NB4 (cell line): ENCODE measurements around the gene H19.

ENCODE experiments used
- DNase-seq: peaks from one replicate; pipeline ENCODE4 v3.0.0; 2010; ENCODE audit warnings: low read depth
- H3K4me3 ChIP-seq: one replicate; pipeline ENCODE4 v1.5.1; 2011; ENCODE audit warnings: mild to moderate bottlenecking, low read depth, low read length, moderate library complexity
- CTCF ChIP-seq: IDR thresholded peaks from one replicate; pipeline ENCODE4 v1.5.1; 2012; ENCODE audit warnings: low read depth, low read length
- MAX ChIP-seq: IDR thresholded peaks from 2 replicates; pipeline ENCODE4 v1.6.1; 2011; ENCODE audit warnings: low read depth, low read length
- MYC ChIP-seq: IDR thresholded peaks from 2 replicates; pipeline ENCODE4 v1.6.1; 2011; ENCODE audit warnings: low read depth, low read length
- POLR2A ChIP-seq: IDR thresholded peaks from 2 replicates; pipeline ENCODE4 v1.6.1; 2011; ENCODE audit warnings: mild to moderate bottlenecking; ENCODE audit not compliant: insufficient read length; ENCODE audit errors: extremely low read depth

Gene H19

GRCh38 chr11:1990872-1991578 is 6.6 kb downstream of the H19 start:
- H3K4me3 ChIP-seq, result no peak overlapping the region
- TF ChIP-seq CTCF (no peak), POLR2A (no peak), MYC (no peak), MAX (no peak)
- no peak for DNase-seq

- TF ChIP-seq POLR2A, result no peak
- TF ChIP-seq MAX, result no peak
- no peak for TF ChIP-seq CTCF
- no peak for TF ChIP-seq MYC
- no peak for DNase-seq
- no peak overlapping the region for H3K4me3 ChIP-seq
Measured at GRCh38 chr11:1989953-1990352, 7.7 kb downstream of the H19 start.

GRCh38 chr11:1988667-1989317 is 8.8 kb downstream of the H19 start:
- no peak overlapping the region for H3K4me3 ChIP-seq
- no peak for TF ChIP-seq MAX
- no peak for TF ChIP-seq MYC
- TF ChIP-seq POLR2A, result no peak
- no peak for TF ChIP-seq CTCF
- DNase-seq, result no peak

GRCh38 chr11:1988174-1988573 is 9.5 kb downstream of the H19 start:
- no peak for DNase-seq
- H3K4me3 ChIP-seq, result no peak overlapping the region
- TF ChIP-seq CTCF (no peak), MYC (no peak), POLR2A (no peak), MAX (no peak)

GRCh38 chr11:1987024-1987423 is 10.6 kb downstream of the H19 start:
- TF ChIP-seq MAX (no peak), CTCF (no peak), POLR2A (no peak), MYC (no peak)
- no peak for DNase-seq
- no peak overlapping the region for H3K4me3 ChIP-seq
